NCI-H524 (cell line): Measurements from ENCODE around the gene OSGEP.
A peak's percentile ranks its signal among the peaks of the same experiment; 100 is the strongest.

ENCODE experiments used
- DNase-seq, 2 experiments: peaks; one replicate each; lab custom pipeline; 2025; lab: John Stamatoyannopoulos, UW

The OSGEP gene

GRCh38 chr14:20434701-20435581 is 19.7 kb downstream of the OSGEP start:
- peak; percentile 74 to 93 for DNase-seq

DNA sequence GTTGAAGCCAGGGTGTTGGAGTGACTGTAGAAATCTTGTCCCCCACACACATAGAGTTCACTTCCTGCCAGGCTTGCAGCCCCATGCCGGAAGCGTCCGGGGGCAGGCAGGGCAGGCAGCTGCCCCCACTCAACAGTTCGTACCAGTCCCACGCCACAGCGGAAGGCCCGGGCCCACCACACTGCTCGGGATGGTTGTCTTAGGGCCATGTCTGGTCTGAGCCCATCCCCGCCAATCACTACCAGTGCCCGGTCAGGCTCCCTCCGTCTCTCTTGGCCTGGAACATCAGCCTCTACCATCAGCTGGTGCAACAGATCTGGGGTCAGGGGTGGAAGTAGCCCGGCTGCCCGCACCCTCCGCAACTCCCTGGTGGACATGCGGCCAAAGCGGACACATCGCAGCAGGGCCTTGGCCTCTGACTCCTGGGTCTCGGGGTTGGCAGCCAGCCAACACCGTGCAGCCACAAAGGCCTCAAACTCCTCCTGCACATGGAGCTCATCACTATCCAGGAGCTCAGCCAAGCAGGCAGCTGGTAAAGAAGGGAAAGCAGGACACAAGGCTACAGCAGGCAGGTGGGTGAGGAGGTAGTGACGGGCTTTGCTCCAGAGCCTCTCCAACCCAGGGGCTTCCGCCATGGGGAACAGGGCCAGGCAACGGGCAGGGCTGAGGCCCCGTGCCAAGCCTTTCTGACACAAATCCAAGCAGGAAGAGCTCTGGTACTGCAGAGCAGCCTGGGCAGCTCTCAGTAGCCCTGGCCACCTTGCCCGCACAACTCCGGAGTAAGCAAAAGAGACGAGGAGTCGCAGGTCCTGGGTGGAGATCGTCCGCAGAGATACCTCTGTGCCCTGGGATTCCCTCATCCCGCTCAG is 24.6 kb downstream of the OSGEP start:
- DNase-seq = no peak

DNA sequence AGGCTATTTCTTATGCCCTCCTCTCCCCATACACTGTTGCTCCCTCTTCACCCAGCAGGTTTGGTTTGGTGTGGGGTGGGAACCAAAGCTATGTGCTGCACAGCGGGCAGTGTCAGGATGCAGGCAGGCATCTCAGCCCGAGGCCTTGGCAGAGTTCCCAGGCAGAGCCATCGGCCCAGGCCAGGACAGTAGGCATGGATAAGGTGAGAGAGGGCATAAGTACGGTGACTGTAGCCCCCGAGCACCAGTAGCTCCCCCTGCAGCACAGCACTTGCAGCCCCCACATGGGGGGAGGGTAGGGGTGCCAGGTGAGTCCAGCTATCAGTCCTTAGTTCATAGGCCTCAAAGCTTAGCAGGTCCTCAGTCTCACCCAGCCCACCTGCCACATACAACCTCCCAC is 25.8 kb downstream of the OSGEP start:
- DNase-seq = no peak

DNA sequence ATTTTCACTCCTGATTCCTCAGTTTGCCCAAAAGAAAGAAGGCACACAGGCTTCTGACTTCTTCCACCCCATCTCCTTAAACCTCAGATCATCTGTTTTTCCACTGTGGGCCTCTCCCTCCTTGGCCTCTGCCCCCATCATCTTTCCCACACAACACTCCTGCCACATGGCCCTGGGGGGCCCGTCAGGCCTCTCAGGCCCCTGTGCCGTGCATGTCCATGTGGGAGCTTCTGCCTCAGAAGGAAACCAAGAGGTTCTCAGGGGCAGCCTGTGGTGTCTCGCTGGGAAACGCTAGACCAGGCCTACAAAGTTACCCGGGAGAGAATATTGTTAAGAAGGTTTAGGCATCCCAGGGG is 26.6 kb downstream of the OSGEP start:
- no peak for DNase-seq

DNA sequence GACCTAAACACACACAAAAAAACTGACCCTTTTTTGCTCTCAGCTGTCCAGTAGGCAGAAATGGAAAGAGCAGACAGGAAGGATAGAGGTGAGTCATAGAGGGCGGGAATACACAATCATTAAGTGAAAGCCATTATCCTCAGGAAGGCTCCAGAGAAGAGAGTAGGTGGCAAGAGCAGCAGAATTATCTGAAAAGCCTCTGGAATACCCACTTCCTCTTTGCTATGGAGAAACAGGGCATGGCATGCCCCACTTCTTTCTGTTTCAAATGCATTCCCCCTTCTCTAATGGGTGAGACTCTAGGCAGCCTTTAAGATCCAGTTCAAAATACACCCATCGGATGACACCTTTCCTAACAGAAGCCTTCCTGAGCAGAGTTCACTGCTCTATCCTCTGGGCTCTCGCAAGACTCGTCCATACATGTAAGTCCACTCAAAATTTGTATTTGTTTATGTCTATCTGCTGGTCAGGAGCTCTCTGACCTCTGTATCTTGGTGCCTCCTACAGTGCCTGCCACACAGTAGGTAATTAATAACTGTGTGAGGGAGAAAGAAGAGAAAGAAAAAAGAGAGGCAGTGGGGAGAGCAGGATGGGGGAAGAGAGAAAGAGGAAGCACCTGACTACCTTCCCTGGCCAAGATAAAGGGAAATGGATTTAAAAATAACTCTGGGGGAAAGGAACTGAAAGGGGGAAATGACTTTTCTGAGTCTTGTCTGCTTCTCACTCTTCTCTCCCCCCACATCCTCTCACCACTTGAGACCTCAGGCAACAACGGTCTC is 27.2 kb downstream of the OSGEP start:
- no peak for DNase-seq

DNA sequence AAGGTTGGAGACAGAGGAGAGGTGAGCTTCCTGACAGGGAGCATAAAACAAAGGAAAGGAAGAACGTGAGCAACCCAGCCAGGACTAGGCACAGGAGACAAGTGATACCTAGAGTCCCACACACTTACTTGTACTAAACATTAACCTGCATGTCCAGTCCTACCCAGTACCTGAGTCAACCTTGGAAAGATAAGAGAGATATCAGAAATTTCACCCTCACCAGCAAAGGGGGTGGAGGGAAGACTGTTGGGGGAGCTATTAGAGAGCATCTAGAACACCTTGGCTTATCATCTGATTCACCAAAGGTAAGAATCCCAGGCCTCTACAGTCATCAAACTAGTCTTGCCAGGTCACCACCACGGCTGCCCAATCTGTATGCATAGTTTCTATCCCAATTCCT is 29.8 kb downstream of the OSGEP start:
- no peak for DNase-seq

DNA sequence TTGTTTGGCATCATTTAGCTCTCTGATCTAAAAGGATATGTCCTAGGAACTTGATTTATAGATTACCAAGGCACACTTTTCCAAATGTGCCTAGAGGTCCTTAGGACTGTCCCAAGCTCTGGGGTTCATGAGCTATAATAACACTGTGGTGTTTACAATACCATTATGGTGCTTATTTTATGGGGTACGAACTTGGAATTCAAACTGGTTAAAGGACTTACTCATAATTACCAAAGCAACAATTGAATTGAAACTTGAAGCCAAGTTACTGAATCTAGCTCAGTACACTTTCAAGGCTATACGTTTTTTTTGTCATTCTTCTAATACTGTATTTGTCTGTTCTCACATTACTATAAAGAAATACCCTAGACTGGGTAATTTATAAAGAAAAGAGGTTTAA is 31.7 kb downstream of the OSGEP start:
- no peak for DNase-seq

DNA sequence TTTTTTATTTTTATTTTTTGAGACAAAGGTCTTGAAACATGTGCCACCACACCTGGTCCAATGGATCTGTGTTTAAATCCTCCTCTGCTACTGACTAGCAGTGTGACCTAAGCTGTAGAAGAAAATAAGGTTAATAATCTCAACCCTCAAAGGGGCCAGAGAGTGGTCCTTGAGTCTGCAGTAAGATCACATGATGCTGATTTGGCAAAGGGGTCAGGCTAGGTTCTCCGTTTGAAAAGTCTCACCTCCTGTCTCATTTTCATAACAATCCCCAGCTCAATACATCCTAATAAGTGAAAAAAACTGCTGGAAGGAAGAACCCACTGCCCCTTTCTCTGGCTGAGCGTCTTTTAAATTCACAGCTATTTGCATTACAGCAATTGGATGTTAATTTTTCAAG is 33.3 kb downstream of the OSGEP start:
- no peak for DNase-seq

- no peak for DNase-seq
Measured at GRCh38 chr14:20419419-20419818, 35.2 kb downstream of the OSGEP start.

DNA sequence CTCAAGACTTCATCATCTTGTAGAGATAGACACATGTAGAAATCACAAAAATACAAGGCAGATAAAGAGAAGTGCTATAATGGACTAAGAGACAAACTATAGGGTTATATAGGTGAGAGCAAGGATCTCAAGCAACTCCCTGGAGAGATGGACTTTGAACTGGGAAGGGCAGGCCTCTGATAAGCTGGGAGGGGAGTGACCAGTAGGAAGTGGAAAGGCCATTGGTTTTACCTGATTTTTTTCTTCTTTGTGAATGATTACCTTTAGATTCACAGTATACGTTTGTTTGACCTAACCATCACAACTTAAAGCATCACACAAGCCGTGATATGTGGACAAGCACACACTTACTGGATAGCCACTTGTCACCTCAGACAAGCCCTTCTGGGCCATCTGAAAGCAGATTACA is 36.1 kb downstream of the OSGEP start:
- DNase-seq = no peak

DNA sequence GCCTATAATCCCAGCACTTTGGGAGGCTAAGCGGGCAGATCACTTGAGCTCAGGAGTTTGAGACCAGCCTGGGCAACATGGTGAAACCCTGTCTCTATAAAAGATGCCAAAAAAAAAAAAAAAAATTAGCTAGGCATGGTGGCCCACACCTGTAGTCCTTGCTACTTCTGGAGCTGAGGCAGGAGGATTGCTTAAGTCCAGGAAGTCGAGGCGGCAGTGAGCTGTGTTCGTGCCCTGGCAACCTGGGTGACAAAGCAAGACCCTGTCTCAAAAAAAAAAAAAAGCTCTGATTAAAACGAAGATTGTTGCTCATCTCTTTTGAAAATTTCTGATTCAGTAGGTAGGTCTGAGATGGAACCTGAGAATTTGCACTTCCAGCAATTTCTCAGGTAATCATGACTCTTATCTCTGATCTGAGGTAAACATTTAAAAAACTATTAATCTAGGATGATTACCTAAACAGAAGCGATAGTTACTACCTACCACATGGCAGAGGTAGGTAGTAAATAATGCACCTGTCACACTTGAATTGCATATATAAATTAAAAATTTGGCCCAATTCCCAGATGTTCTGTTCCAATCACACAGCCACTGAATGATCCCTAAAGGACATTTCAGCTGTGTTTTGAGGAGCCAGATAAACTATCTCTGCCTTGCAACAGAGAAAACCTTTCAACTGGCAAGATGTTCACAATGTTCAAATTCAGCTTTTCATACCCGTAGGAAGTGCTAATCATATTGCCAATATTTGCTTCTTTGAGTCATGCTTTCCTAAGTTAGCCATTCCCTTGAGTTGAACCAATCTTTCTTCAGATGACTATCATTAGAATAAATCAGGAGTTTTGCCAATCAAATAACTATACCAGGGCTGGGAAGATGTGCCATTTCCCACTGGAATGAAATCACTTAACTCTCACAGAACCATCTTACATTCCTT is 37.1 kb downstream of the OSGEP start:
- no peak for DNase-seq

- DNase-seq = no peak
Measured at GRCh38 chr14:20416223-20416622, 38.4 kb downstream of the OSGEP start.

DNA sequence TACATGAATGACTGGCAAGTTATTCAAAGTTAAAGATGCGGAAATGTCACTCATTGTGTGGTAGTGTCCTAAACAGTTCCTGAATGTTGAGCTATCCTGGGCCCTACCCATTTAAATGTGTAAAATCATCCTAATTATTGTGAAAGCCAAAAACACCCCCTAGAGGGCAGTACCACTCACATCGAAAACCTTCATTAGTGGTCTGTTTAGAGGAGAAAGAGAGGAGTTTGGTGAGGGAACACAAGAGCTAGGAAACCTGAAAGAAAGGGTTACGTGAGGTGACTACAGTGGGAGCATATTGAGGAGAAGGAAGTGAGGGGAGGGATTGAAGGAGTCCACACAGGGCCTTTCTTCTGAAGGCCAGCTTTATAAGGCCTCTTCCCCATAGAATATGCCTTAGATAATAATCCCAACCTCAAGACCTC is 38.8 kb downstream of the OSGEP start:
- peak; percentile 34 to 86 for DNase-seq

DNA sequence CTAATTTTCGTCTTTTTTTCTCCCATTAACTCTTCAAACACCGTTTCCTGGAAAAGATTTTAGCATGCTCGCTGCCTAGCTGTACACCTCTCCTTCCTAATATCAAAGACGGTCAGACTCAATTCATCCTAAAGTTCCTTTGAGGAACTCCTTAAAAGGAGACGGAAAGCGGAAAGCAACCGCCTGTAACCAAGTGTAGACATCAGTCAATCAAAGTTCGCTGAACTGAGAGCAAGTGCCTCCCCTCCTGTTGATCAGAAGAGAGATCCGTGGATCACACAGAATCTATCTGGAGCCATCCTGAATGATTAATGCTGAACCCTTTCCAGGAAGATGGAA is 40.9 kb downstream of the OSGEP start:
- peak in 1 of 2 experiments; percentile 50 for DNase-seq

- DNase-seq = peak; percentile 83 to 87
Measured at GRCh38 chr14:20412876-20413743, 41.5 kb downstream of the OSGEP start, which contains the start of gene TEP1. Gene TEP1, minus strand, starts transcription at chr14:20413501. Its CDS starts 5,062 bp downstream, at chr14:20408439.

DNA sequence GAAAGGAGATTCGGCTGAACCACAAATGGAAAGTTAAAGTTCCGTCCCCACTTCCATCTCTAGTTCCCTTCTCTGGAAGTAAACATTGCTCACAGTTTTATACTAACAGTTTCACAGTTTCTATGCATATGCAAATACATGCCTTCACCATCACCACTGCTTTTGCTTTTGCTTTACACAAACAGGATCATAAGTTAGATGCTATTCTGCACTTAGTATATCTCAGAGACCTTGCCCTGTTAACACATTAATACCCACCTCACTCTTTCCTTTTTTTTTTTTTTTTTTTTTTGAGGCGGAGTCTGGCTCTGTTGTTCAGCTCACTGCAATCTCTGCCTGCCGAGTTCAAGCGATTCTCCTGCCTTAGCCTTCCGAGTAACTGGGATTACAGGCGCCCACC is 42.2 kb downstream of the OSGEP start:
- no peak for DNase-seq

- no peak for DNase-seq
Measured at GRCh38 chr14:20409226-20409625, 45.4 kb downstream of the OSGEP start.

DNA sequence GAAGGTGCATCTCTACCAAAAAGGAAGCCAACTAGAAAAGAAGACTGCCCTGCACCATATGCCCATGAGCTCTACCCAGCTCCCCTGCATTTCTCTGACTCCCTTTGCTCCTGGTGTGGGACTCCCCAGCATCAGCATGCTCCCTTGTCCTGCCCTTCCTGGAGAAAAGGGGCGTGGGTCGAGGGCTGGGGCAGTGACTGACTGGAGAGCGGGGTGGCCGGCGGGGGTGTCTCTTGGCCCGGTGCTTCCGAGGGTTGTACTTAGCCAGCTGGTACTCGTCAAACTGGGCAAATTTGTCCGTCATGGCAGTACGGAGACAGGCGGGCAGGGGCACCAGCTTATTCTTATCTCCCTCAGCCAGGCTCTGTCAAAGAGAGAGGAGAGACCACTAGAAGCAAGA is 51.1 kb downstream of the OSGEP start:
- DNase-seq = no peak

DNA sequence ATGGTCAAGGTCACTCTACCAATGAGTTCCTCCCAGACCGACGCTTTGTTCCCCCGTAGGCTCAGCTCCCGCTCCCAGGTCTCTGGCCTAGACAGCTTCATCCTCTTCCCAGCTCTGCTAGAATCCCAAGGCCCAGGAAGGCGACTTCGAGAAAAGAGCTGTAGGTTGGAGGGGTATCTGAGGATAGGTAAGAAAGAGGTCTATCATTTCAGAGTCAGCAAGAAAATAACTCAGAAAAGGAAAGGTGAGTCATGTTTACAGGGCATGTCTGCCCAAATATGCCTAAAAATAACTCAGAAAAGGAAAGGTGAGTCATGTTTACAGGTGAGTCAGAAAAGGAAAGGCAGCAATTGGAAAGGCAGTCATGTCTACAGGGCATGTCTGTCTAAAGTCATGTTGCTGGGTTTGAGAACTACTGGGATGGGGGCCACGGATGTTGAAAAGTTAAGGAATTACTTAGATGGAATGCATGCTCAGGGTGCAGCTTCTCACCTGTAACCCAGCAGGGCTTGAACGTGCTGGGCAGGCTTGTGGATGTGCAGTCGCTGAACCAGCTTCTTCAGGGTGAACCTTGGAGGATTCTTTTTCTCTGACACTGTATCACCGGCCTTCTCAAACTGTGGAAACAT is 53.5 kb downstream of the OSGEP start:
- DNase-seq = no peak

DNA sequence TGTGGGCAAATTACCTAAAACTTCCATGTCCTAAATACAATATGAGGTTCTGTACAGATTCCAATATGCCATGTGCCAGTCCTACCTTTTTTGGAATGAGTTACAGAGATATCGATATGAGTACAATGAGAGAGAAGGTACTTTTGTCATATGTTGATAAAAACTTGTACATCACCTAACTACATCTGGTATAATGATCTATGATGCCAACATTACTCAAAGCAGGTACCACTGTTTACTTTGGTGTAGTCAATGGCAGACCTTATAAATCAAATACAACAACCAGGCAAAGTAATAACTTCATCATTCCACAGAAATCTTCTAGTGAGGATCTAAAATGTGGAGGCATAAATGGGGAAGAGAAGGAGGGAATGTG is 54.0 kb downstream of the OSGEP start:
- no peak for DNase-seq
